NCI-H2029 treated with DMSO at 0.1 percent for 48 hours (cell line): ENCODE data around the gene CHSY1.

Source experiments
- DNase-seq: peaks from one replicate; lab custom pipeline; 2025; lab: John Stamatoyannopoulos, UW

Gene CHSY1

GRCh38 chr15:101151288-101151687, 100.6 kb downstream of the CHSY1 start:
- DNase-seq: no peak

GRCh38 chr15:101150723-101151040, 101.2 kb downstream of the CHSY1 start:
- DNase-seq: no peak

DNA sequence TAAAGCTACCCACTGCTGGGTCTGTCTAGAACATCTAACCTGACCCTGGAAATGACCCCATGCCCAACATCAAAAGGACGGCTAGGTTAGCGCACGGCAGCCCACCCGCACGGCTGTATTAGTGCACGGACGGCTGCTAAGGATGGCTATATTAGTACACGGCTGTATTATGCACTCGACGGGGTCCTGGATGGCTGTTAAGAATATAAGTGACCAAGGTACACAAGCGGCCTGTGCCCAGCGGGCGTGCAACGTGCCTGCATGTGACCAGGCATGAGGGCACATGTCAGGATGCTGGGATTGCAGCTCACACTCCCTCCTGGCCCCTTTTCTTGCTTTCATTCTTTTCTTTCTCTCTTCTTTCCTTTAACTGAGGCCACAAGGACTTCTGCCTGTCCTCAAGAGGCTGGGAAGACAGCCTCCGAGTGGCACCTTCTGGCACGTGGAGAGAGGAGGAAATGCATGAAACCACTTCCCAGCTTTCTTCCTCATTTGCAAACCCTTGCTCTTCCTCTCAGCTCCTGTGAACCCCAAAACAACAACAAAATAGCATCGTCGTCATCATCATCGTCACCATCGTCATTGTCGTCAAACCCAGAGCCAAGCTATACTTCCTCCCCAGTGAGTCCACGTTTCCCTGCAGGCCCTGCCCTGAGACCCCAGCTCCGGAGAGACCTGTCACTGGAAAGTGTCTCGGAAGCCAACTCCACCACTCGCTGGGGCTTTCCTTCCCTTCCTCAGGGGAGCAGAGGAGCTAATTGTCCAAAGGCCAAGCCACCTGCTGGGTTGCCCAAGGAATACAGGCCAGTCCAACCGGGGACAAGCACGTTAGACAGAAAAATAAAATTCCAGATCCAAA, 101.8 kb downstream of the CHSY1 start:
- DNase-seq: no peak

DNA sequence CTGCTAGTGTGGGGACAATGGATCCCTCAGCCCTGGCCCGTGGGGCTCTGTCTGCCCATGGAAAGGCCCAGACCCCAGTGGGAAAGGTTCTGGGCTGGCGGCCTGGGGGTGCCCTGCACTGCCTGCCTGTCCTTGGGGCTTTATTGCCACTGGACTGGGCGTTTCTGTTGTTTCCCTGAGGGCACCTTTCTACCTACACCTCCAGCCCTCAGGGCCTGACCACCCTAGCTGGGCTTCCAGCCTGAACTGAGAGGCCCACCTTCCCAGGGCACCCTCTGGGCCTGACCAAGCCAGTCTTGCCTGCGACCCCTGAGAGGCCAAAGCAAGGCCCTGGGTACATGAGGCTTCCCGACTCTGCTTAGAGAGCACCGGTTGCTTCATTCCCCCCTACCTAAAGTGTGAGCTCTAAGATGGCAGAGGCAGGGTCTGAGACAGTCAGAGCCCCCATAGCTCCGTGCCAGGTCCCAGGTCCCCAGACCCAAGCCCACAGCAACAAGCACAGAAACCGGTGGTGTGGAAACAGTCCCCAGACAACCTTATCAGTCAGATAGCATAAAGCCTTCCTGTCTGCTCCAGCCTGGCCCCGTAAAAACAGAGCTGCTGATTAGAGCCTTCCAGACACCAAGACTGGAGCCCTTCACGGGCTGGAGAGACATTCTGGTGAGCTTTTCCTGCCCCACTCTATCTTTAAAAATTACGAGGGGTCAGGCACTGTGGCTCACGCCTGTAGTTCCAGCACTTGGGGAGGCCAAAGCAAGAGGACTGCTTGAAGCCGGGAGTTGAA, 102.8 kb downstream of the CHSY1 start:
- DNase-seq: no peak

DNA sequence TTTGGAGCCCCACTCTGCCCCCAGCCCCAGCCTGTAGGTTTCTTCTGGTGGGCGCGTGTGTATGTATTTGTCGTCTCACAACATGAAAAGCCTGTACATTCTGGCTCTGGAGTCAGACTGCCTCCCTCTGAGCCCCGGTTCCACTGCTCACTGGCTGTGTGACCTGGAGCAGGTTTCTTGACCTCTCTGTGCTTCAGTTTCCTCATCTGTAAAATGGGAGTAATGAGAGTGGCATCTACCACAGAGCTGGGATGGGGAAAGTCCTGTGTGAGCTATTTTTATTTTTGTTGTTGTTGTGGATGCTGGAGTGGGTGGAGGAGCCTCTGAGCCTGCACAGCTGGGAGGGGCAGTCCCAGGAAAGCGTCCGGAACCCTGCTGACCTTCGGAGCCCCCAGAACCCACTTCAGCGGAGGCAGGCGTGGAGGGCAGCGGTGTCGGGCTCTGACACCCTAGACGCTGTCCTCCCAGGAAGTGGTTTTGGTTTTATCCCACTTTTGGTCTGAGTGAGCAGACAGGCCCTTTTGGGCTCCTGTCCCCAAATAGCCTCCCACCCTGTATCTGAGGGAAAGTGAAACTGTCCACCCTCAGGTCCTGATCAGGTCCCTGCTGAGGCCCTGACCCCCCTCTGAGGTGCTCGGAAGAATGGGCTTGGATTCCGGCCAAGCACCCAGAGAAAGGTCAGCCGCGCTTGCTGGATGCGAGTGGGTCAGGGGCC, 103.5 kb downstream of the CHSY1 start:
- no peak for DNase-seq

GRCh38 chr15:101147181-101147580, 104.7 kb downstream of the CHSY1 start:
- DNase-seq: no peak

DNA sequence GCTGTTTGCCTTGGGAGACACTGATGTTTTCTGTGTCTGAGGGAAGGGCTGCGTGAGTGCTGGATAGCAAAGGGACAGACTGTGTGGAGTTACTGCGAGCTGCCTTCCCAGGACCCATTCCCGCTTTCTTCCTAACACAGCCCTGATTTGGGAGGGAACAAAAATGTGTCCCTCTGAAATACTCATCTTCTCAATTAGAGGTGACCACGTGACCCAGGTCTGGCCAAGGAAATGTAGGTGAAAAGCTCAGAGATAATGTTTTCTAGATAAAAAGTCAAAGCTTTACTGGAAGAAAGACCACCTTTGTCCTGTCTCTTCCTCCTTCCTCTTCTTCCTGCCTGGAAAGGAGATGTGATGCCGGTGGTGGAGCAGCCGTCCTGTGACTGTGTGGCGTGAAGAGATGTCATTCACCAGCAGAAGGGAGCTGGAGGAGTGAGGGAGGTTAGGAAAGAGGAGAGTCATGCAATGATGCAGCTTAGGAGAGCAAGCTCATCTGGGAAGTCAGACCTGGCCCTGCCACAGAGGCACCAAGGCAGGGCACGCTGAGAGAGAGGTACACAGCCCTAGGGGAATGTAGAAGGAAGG, 105.6 kb downstream of the CHSY1 start:
- DNase-seq: no peak

- no peak for DNase-seq
Measured at GRCh38 chr15:101145362-101145761, 106.5 kb downstream of the CHSY1 start.

DNA sequence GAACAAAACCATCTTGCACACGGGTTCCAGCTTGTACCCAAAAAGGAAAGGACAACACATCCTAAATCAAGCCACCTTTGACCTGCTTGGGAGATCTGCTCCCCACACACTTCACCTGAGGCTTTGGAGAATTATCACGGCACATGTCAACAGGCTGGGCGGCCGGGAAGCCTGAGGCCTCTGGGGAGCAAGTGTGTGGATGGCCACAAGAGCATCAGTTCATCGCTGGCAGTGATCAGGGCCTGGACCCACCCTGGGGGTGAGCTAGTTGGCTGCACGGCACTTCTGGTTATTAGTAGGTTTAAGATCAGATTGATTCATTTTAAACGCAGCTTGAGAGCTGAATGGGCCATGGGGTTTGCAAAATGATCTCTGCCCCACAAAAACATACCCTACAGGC, 108.5 kb downstream of the CHSY1 start:
- no peak for DNase-seq

DNA sequence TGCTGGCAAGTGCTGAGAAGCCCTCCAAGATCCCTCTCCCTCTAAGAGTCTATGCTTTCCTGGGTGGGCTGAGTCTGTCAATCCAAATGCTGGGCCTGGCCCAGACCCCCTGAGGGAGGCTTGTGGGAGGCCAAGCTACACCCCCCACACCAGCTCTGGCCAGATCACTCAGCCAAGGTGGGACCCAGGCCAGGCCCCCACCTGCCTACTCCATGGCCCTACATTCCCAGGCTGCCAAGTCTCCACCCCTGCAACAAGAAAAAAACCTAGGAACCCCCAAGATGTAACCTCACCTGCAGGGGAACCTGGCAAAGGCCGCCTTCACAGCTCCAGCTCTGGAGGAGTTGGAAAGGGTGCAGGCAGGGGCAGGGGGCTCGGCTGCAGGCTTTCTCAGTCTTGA, 109.1 kb downstream of the CHSY1 start:
- DNase-seq: no peak

- no peak for DNase-seq
Measured at GRCh38 chr15:101141926-101142527, 109.8 kb downstream of the CHSY1 start.

GRCh38 chr15:101140697-101141065, 111.2 kb downstream of the CHSY1 start:
- DNase-seq: no peak

DNA sequence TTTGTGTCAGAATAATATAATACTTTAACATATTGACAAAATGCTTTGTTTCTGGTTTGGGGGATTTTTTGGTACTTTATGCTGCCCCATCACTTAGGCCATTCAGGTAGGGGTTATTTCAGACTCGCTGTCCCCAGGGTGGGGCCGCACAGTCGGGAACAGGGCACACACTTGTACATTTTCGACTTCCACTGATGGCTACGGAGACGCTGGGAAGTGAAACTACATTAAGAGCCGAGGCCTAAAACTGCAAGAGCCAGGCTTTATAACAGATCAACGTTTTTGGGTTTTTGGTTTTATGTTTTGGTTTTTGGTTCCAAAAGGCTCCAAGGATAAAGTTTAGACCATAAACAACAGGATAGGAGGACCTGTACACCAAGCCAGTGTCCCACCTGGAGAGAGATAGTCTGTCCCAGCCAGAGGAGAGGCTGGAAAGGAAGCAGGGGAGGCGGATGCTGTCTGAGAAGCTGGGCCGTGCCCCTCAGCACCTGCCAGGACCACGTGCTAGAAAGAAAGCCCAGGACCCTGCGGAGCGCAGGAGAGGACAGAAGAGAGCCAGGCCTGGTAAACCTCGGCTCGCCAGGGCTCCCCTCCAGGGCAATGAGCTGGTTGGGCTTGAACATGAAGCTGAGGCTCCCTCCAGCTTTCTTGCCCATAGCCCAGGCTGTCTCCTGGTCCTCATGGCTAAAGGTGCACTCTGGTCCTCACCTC, 111.7 kb downstream of the CHSY1 start:
- no peak for DNase-seq

- DNase-seq: no peak
Measured at GRCh38 chr15:101138913-101139880, 112.7 kb downstream of the CHSY1 start.

DNA sequence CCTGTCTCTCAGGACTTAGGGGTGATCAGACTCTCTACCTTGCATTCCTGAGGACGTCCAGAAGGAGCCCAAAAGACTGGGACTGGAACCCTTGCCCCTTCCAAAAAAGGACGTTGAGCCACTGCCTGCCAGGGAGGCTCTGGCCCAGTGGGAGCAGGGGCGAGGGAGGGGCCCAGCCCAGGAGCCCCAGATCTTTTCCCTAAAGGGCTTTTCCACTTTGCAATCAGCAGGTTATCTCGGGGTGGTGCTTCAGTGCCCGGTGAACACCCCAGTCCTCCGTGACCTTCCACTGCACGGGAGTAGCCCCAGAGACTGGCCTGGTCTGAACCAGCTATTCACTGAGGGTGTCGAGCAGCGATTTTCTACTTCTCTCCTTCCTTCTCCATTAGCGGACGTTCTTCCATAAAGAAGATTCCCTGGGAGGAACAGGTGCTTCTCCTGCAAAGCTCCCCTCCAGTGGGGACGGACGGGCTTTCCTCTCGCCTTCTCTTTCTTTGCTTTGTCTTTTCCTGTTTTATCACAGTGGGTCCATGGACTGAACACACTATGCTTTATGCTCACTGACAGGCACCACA, 113.7 kb downstream of the CHSY1 start:
- DNase-seq: no peak

- DNase-seq: no peak
Measured at GRCh38 chr15:101137312-101137940, 114.4 kb downstream of the CHSY1 start.

DNA sequence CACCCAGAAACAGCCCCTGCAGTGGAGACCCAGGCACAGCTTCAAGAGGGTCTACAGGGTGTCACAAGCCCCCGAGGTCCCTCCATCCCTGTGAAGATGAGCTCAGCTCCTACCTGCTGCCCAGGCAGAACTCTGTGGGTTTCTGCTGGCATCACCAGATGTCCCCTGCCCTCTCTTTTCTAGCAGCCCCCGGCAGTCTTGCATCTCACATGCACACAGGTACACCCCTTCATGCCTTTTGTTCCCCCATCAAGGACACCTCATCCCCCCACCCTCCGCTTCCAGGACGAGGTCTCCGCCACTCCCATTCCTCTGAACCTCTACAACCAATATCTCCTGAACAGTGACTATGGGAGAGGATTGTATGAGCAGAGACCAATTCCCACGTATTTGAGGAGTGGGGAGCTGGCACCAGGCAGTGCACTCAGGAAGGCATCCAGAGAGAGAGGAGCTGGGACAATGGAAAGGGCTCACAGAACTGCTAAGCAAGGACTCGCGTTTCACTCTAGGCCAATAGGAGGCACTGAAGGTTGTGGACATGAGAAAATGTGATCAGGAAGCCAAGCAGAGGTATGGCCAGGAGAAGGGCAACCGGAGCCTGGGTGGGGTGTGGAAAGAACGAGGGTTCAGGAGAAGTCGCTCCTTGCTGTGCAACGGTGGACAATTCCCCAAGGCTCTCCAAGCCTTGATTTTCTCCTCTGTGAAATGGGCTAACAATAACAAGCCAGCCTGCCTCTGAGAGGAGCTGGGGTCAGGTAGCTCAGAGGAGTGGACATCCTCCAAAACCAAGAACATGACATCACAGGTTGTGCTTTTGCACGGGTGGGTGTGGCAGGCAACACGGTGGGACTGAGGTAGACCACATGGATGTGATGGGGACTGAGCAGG, 115.2 kb downstream of the CHSY1 start:
- no peak for DNase-seq

DNA sequence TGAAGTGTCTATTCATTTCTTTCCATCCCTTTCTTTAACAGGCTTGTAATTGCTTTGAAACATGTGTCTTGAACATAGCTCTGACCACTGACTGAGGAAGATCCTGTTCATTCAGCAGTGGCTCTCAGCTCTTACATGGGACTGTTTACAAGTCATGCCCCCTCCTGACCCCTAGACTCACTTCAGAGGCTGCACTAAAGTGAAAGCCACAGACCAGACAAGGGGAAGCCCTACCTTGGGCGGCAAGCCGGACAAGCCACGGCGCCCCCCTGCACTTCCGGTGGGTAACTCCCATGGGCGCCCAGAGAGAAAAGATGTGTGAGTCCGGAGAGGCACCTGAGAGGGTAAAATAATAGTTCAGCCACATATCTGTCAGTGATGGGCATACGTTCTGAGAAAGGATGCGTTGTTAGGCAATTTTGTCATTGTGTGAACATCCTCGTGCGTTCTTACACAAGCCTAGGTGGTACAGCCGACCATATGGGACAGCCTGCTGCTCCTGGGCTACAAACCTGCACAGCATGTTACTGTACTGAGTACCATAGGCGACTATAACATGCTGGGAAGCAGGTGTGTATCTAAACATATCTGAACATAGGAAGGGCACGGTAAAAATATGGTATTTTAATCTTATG, 116.2 kb downstream of the CHSY1 start:
- no peak for DNase-seq
